PC-9 (cell line): ENCODE results near the gene TNIK. TPM values are rescaled to one million over a fixed set of nuclear protein-coding genes. Genes with fewer than 3 reads are reported as not detected.

Experiments
- BruUV-seq: library from RNA; stranded (reverse); fragments of 400-500 nt; replicated peaks from 2 replicates; lab custom pipeline; 2021; lab: Mats Ljungman, UMichigan
- CTCF ChIA-PET: fragments of 300-600 bp; sonication (Branson Sonifier 250); formaldehyde crosslinking; loops from one replicate; lab custom pipeline; 2022; ENCODE audit warnings: antibody characterized with exemption; lab: Charles Lee
- POLR2A ChIA-PET: fragments of 300-600 bp; sonication (Branson Sonifier 250); formaldehyde crosslinking; loops from one replicate; lab custom pipeline; 2022; ENCODE audit warnings: antibody characterized with exemption; ENCODE audit not compliant: unreplicated experiment; lab: Charles Lee
- DNase-seq, 2 experiments: peaks; one replicate each; pipeline versions ENCODE4 v3.0.0 to v3.0.0-alpha.2; 2015 to 2022; ENCODE audit warnings: mixed read lengths in 1 of 2
- H2AFZ ChIP-seq: fragments of 200-600 bp; sonication (generic); 2 replicates; pipeline ENCODE4 v1.8.1; 2017; ENCODE audit warnings: antibody characterized with exemption
- H3F3A ChIP-seq: fragments of 200-600 bp; sonication (generic); 2 replicates; pipeline ENCODE4 v1.8.1; 2017; ENCODE audit warnings: antibody characterized with exemption, mild to moderate bottlenecking, low read depth; ENCODE audit not compliant: insufficient read depth
- H3K27ac ChIP-seq: fragments of 200-600 bp; sonication (generic); 2 replicates; pipeline ENCODE4 v1.6.1; 2016; ENCODE audit warnings: mixed run types
- H3K27me3 ChIP-seq: fragments of 200-600 bp; sonication (generic); 2 replicates; pipeline ENCODE4 v1.6.1; 2016; ENCODE audit warnings: low read depth, mixed run types; ENCODE audit not compliant: insufficient read depth
- H3K36me3 ChIP-seq: fragments of 200-600 bp; sonication (generic); 2 replicates; pipeline ENCODE4 v1.6.1; 2016; ENCODE audit warnings: low read depth, mixed run types
- H3K4me1 ChIP-seq: fragments of 200-600 bp; sonication (generic); replicated peaks from 2 replicates; pipeline ENCODE4 v1.6.1; 2016; ENCODE audit warnings: mixed run types; ENCODE audit not compliant: insufficient read depth
- H3K4me2 ChIP-seq: fragments of 200-600 bp; sonication (generic); 2 replicates; pipeline ENCODE4 v1.6.1; 2017; ENCODE audit warnings: mixed run types
- H3K4me3 ChIP-seq: fragments of 200-600 bp; sonication (generic); 2 replicates; pipeline ENCODE4 v1.6.1; 2016; ENCODE audit warnings: mixed run types
- H3K79me2 ChIP-seq: fragments of 200-600 bp; sonication (generic); 2 replicates; pipeline ENCODE4 v1.6.1; 2017; ENCODE audit warnings: low read depth, mixed run types
- H3K9me2 ChIP-seq: fragments of 200-600 bp; sonication (generic); 2 replicates; pipeline ENCODE4 v1.8.1; 2017; ENCODE audit warnings: mild to moderate bottlenecking; ENCODE audit not compliant: insufficient read depth
- H3K9me3 ChIP-seq: fragments of 200-600 bp; sonication (generic); 2 replicates; pipeline ENCODE4 v1.8.1; 2016; ENCODE audit warnings: low read depth; ENCODE audit not compliant: insufficient read depth
- H4K20me1 ChIP-seq: fragments of 200-600 bp; sonication (generic); 2 replicates; pipeline ENCODE4 v1.8.1; 2017; ENCODE audit not compliant: insufficient read depth
- CTCF ChIP-seq: fragments of 200-600 bp; sonication (generic); conservative IDR thresholded peaks from 2 replicates; pipeline ENCODE4 v1.6.1; 2017; ENCODE audit warnings: mixed run types, antibody characterized with exemption, mild to moderate bottlenecking, moderate library complexity
- EZH2 ChIP-seq: fragments of 200-600 bp; sonication (generic); IDR thresholded peaks from 2 replicates; pipeline ENCODE4 v1.8.0; 2017; ENCODE audit warnings: antibody characterized with exemption, low read depth
- intact Hi-C: fragments of 100-400 bp; cut with micrococcal nuclease; formaldehyde crosslinking; loops from one replicate; pipeline ENCODE4 v1.10.0; 2022; ENCODE audit not compliant: unreplicated experiment
- total RNA-seq: library from RNA; stranded (reverse); gene quantifications from 2 replicates; pipeline ENCODE4 v1.2.3, GENCODE V29; 2021

The TNIK gene
- total RNA-seq, 1 experiment from 2014 or later: 30.7 TPM

- Histone ChIP-seq H4K20me1 (no peaks in the 10 kb centered on the region), H3K9me3 (peaks cover 5% of the 10 kb centered on the region; the same call in 1 of the 2 replicates), H3K79me2 (peaks cover 34% of the 10 kb centered on the region; the same call in 1 of the 2 replicates), H3K9me2 (no peaks in the 10 kb centered on the region), H2AFZ (no peak overlapping the region), H3K27ac (no peak overlapping the region), H3K4me1 (no peaks in the 10 kb centered on the region), H3F3A (no peaks in the 10 kb centered on the region), H3K4me3 (no peak overlapping the region), H3K4me2 (no peak overlapping the region), H3K27me3 (no peaks in the 10 kb centered on the region), H3K36me3 (no peaks in the 10 kb centered on the region)
- ChIA-PET CTCF (no interaction called here), POLR2A (no interaction called here)
- no TSS peak for BruUV-seq
- no peak for DNase-seq
- intact Hi-C loops: no loop called here
- no peak for TF ChIP-seq EZH2
- no peak for TF ChIP-seq CTCF
Observed at GRCh38 chr3:171419457-171419856, 40.7 kb downstream of the TNIK start.

GRCh38 chr3:171417813-171418212 is 42.4 kb downstream of the TNIK start:
- no TSS peak for BruUV-seq
- H3K27ac ChIP-seq: no peak overlapping the region

GRCh38 chr3:171417137-171417536 is 43.1 kb downstream of the TNIK start:
- Histone ChIP-seq H3K4me3 (no peak overlapping the region), H3K4me1 (no peaks in the 10 kb centered on the region), H3F3A (no peaks in the 10 kb centered on the region), H3K9me3 (no peaks in the 10 kb centered on the region; the same call in 1 of the 2 replicates), H2AFZ (no peak overlapping the region), H3K27ac (no peak overlapping the region), H3K36me3 (no peaks in the 10 kb centered on the region), H3K4me2 (no peak overlapping the region), H3K27me3 (no peaks in the 10 kb centered on the region), H4K20me1 (no peaks in the 10 kb centered on the region), H3K9me2 (no peaks in the 10 kb centered on the region), H3K79me2 (peaks cover 39% of the 10 kb centered on the region; the same call in 1 of the 2 replicates)
- DNase-seq: no peak
- no TSS peak for BruUV-seq
- intact Hi-C loops: no loop called here
- ChIA-PET POLR2A (no interaction called here), CTCF (no interaction called here)
- TF ChIP-seq CTCF: no peak

More at GRCh38 chr3:171417813-171418212, 42.4 kb downstream of the TNIK start:
- H3K27me3 ChIP-seq: no peaks in the 10 kb centered on the region
- no peak for TF ChIP-seq EZH2
- TF ChIP-seq CTCF: no peak
- peaks cover 43% of the 10 kb centered on the region; the same call in 1 of the 2 replicates for H3K79me2 ChIP-seq
- ChIA-PET POLR2A (no interaction called here), CTCF (no interaction called here)
- no peaks in the 10 kb centered on the region for H4K20me1 ChIP-seq
- no peak overlapping the region for H2AFZ ChIP-seq
- H3K9me3 ChIP-seq: no peaks in the 10 kb centered on the region; the same call in 1 of the 2 replicates
- no peak for DNase-seq
- H3K4me3 ChIP-seq: no peak overlapping the region
- intact Hi-C loops: no loop called here
- H3K4me2 ChIP-seq: no peak overlapping the region
- no peaks in the 10 kb centered on the region for H3K4me1 ChIP-seq
- no peaks in the 10 kb centered on the region for H3K36me3 ChIP-seq
- H3K9me2 ChIP-seq: no peaks in the 10 kb centered on the region
- H3F3A ChIP-seq: no peaks in the 10 kb centered on the region
